ENCODE results near the gene CREBL2.

Gene CREBL2

DNA sequence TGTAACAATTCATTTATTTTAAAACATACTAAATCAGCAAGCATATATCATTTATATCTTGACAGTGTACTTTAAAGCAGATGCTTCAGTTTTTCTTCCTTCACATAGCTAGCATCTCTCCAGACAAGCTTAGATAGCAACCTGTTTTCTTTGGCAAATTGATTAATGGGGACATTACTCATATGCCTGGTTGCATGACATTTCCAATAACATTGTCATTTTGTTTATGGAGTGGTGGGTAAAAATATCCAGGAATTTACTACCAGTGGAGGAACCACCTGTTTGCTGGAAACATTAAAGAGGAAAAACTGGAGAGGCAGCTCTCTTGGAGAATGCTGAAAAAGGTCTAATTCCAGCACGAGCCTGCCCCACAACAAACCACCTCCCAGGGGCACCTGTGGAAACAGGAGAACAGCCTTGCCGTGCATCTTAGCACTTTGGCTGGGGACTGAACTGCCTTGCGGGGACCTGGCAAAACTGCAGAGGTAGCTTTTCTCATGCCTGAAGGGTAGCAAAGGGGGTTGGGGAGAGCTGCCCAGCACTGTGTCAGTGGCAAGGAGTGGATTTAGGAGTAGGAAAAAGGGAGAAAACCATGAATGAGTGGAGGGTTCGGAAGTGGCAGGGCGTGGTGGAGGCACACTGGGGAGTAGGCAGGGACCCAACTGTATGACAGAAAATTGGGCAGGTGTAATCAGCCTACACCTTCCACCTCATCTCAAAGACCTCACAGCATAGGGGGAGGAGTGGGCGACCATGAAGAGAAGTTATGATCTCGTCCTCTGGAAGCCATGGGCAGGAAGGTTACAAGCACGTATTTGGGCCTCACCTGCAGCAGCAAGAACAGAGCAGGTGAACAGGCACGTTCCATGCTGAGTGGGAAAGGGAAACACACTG lies 11.7 kb upstream of the CREBL2 start:
- no peak overlapping the region for H3K4me3 ChIP-seq (ENCODE audit: control insufficient read depth, low read depth, low read length)
- TF ChIP-seq, protein P1, sequence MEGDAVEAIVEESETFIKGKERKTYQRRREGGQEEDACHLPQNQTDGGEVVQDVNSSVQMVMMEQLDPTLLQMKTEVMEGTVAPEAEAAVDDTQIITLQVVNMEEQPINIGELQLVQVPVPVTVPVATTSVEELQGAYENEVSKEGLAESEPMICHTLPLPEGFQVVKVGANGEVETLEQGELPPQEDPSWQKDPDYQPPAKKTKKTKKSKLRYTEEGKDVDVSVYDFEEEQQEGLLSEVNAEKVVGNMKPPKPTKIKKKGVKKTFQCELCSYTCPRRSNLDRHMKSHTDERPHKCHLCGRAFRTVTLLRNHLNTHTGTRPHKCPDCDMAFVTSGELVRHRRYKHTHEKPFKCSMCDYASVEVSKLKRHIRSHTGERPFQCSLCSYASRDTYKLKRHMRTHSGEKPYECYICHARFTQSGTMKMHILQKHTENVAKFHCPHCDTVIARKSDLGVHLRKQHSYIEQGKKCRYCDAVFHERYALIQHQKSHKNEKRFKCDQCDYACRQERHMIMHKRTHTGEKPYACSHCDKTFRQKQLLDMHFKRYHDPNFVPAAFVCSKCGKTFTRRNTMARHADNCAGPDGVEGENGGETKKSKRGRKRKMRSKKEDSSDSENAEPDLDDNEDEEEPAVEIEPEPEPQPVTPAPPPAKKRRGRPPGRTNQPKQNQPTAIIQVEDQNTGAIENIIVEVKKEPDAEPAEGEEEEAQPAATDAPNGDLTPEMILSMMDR (IDR thresholded peaks at IDR 0.05; ENCODE audit: control insufficient read depth, insufficient read depth, low read depth, low read length, missing control alignments): no peak
- DNase-seq (ENCODE audit: low read depth): no peak

- no peak overlapping the region for H3K4me3 ChIP-seq (ENCODE audit: control insufficient read depth, low read depth, low read length)
- TF ChIP-seq, protein P1 (IDR thresholded peaks at IDR 0.05; ENCODE audit: control insufficient read depth, insufficient read depth, low read depth, low read length, missing control alignments): no peak
- no peak for DNase-seq (ENCODE audit: low read depth)
These were observed 11.0 kb upstream of the CREBL2 start for GRCh38 chr12:12600659-12601058.

- TF ChIP-seq, protein P1 (IDR thresholded peaks at IDR 0.05; ENCODE audit: control insufficient read depth, insufficient read depth, low read depth, low read length, missing control alignments): no peak
- no peak overlapping the region for H3K4me3 ChIP-seq (ENCODE audit: control insufficient read depth, low read depth, low read length)
- DNase-seq (ENCODE audit: low read depth): no peak
These were observed 6.9 kb upstream of the CREBL2 start for GRCh38 chr12:12604740-12605139.

DNA sequence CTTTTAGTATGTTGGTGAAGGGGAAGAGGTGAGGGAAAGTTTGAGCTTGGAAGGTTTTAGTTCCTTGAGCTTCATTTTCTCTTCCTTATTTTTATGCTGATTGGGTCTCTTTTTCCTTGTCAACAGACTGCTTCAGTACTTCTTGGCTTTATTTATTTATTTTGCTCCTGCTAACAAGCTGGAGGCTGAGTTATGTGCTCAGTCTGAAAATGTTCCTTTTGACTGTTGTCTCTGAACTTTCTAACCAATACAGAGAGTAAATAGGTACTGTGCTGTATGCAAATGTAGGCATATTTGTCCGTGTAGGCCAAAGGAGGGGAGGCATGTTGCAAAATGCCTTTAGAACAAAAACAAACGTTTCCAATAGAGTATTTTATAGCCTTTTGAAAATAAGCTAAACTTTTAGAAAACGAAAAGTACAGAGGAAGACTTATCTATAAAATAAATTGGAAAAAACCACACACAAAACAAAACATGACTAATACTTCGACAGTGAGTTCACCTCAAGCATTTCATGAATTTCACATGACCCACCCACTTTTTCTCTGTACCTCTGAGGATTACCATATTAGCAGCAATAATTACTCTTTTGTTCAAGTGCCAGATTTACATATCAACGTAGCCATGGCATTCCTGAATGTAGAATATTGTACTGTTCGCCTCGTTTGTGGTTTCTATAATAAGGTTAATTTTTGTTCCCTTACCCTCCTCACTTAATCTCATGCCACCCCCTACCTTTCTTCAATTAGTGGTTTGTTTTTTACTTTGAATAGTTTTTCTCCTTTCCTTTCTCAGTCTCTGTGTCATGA lies 4.7 kb upstream of the CREBL2 start:
- H3K4me3 ChIP-seq (ENCODE audit: control insufficient read depth, low read depth, low read length): no peak overlapping the region
- no peak for DNase-seq (ENCODE audit: low read depth)
- TF ChIP-seq, protein P1 (IDR thresholded peaks at IDR 0.05; ENCODE audit: control insufficient read depth, insufficient read depth, low read depth, low read length, missing control alignments): no peak

- no peak overlapping the region for H3K4me3 ChIP-seq (ENCODE audit: control insufficient read depth, low read depth, low read length)
- TF ChIP-seq, protein P1 (IDR thresholded peaks at IDR 0.05; ENCODE audit: control insufficient read depth, insufficient read depth, low read depth, low read length, missing control alignments): peak; percentile 11
- no peak for DNase-seq (ENCODE audit: low read depth)
These were observed 3.1 kb upstream of the CREBL2 start for GRCh38 chr12:12608557-12608957.

- H3K4me3 ChIP-seq (ENCODE audit: control insufficient read depth, low read depth, low read length): no peak overlapping the region
- no peak for DNase-seq (ENCODE audit: low read depth)
- TF ChIP-seq, protein P1 (IDR thresholded peaks at IDR 0.05; ENCODE audit: control insufficient read depth, insufficient read depth, low read depth, low read length, missing control alignments): no peak
These were observed 2.0 kb upstream of the CREBL2 start for GRCh38 chr12:12609692-12610091.
